ENCODE data around the gene INTS6. TPM values are rescaled to one million over a fixed set of nuclear protein-coding genes. Genes with fewer than 3 reads are reported as not detected.

The INTS6 gene
- total RNA-seq, 2 donors from 2014 or later: 40.0 to 53.1 TPM

GRCh38 chr13:51311957-51312520 lies 140.8 kb downstream of the INTS6 start:
- intact Hi-C loops (cut with DNase I): no loop called here
- Histone ChIP-seq H3K4me3 (no peak overlapping the region), H3K4me1 (no peaks in the 10 kb centered on the region), H3K27ac (no peak overlapping the region), H3K36me3 (replicated peaks in 1 of 2; ENCODE audit: insufficient read depth in 1 of 2, low read depth in 2 of 2) (no peaks in the 10 kb centered on the region), H3K27me3 (no peaks in the 10 kb centered on the region), H3K9me3 (no peaks in the 10 kb centered on the region)
- 79 to 92% methylated on average over 5 of the region's 5 CpGs for WGBS, 2 donors
- TF ChIP-seq POLR2A (IDR thresholded peaks at IDR 0.05): no peak
- TF ChIP-seq, protein P1, sequence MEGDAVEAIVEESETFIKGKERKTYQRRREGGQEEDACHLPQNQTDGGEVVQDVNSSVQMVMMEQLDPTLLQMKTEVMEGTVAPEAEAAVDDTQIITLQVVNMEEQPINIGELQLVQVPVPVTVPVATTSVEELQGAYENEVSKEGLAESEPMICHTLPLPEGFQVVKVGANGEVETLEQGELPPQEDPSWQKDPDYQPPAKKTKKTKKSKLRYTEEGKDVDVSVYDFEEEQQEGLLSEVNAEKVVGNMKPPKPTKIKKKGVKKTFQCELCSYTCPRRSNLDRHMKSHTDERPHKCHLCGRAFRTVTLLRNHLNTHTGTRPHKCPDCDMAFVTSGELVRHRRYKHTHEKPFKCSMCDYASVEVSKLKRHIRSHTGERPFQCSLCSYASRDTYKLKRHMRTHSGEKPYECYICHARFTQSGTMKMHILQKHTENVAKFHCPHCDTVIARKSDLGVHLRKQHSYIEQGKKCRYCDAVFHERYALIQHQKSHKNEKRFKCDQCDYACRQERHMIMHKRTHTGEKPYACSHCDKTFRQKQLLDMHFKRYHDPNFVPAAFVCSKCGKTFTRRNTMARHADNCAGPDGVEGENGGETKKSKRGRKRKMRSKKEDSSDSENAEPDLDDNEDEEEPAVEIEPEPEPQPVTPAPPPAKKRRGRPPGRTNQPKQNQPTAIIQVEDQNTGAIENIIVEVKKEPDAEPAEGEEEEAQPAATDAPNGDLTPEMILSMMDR (IDR thresholded peaks at IDR 0.05): no peak
- ATAC-seq (no peak), DNase-seq (no peak)

Small RNA genes within 50 kb of the gene (microRNA-seq; reads per million reads assigned to microRNA genes)
- 0 reads per million in 2 donors for gene MIR5693 (ENCODE audit: borderline number of aligned reads in 2 of 2, borderline replicate concordance in 2 of 2)

Small RNA genes within 50 kb of the gene (small RNA-seq; reads per million reads assigned to genes)
- gene MIR5693 (not detected), gene RN7SL320P (not detected), gene SNRPGP11 (not detected)

Other genes starting within 250 kb of the INTS6 start
- gene FAM124A, start 230.6 kb downstream of the INTS6 start, total RNA-seq: 1 to 10 TPM in 1 of 2 donors, under 1 TPM in 1; 0.78 to 2.0 TPM
- not detected for gene SERPINE3, start 113.3 kb downstream of the INTS6 start, total RNA-seq
- gene WDFY2, start 131.4 kb upstream of the INTS6 start, total RNA-seq: 10 to 100 TPM; 25.7 to 31.9 TPM